SH-SY5Y (cell line): ENCODE measurements around the gene LYAR.

ENCODE experiments used
- GATA2 ChIP-seq: IDR thresholded peaks from 2 replicates; pipeline ENCODE4 v1.6.1; 2011; ENCODE audit warnings: mild to moderate bottlenecking, low read depth, low read length
- GATA3 ChIP-seq: IDR thresholded peaks from 2 replicates; pipeline ENCODE4 v1.6.1; 2011; ENCODE audit warnings: low read depth, mild to moderate bottlenecking, low read length, moderate library complexity

The LYAR gene

GRCh38 chr4:4225915-4226605, 63.9 kb downstream of the LYAR start:
- no peak for TF ChIP-seq GATA2
- TF ChIP-seq GATA3 = no peak
